Activated CD8-positive, alpha-beta memory T cell treated with anti-CD3 and anti-CD28 coated beads for 1 hour (primary cell): ENCODE measurements around the gene ZNF516.

Experiments used
- DNase-seq, 2 donors: peaks; one replicate each; pipeline ENCODE4 v3.0.0-alpha.2; 2020; ENCODE audit warnings: low read depth in 1 of 2; ENCODE audit errors: extremely low read depth in 1 of 2

ZNF516 gene

GRCh38 chr18:76402026-76402990 lies 92.7 kb downstream of the ZNF516 start:
- no peak for DNase-seq

GRCh38 chr18:76401498-76401897 lies 93.5 kb downstream of the ZNF516 start:
- DNase-seq, result no peak

- no peak for DNase-seq
These were observed 95.2 kb downstream of the ZNF516 start for GRCh38 chr18:76399613-76400391.

DNA sequence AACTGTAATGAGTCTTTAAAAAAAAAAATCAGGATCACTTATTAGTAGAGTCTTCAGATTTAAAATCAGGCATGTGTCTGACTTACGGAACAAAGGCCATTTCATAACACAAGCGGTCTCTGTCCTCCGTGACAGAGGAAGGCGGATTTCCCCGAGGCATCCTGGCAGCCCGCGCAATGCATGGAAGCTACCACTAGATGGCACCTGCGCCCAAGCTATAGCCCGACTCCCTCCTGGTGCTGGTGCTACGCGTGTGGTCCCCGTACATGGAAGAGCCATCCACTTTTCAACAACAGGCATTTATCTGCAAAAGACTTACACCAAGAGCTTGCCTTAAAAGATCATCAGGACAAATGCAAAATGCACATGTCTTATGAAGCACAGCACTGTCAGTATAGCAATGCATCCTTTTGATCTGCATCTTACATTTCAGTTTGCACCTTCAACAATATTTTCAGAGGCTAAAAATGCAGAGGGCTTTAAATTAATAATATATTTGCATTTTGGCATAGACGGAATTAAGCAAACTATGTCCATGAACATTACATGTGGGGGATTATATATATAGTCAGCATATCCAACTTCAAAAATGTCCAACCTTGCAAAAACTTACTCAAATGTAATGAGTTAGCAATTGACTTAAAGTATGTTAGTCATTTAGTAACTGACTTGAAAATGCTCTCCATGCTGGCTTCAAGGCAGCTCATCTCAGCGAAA lies 96.0 kb downstream of the ZNF516 start:
- DNase-seq, result peak; percentile 51 to 63

GRCh38 chr18:76398295-76398694 lies 96.7 kb downstream of the ZNF516 start:
- DNase-seq, result no peak

GRCh38 chr18:76397631-76398030 lies 97.4 kb downstream of the ZNF516 start:
- DNase-seq, result no peak

DNA sequence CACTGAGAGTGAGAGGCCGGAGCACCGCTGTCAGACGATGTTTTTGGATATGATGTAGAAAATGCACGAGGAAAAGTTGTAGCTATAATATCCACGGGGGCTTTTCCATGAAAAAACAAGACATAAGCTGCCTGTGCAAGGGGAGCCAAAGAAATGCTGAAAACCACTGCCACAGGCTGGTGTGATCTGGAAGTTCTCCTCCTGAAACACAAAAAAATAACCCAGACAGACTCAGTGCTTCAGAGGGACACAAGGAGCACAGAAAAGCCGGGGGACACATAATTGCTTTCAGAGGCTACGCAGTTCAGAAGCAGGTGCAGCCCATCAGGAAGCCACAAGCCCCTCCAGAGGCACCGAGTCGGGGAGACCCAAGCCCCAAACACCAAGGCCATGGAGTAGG lies 98.2 kb downstream of the ZNF516 start:
- DNase-seq, result no peak

DNA sequence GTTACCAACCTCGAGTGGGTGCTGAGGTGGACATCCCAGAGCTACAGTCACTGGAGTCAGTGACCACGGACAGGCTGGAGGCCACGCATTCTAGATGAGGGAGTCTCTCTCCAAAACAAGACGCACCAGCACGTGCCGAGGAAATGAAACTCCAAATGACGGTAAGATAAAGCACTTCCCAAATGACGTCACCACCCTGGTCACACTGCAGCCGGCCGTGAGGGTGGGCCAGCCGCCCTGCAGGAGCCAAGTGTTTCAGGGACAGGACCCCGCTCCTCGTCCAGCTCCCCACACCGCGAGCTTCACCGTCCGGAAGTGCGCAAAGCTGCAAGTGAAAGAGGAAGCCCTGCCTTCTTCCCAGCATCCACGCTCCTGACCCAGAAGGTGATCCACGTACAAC lies 99.4 kb downstream of the ZNF516 start:
- DNase-seq, result no peak

DNA sequence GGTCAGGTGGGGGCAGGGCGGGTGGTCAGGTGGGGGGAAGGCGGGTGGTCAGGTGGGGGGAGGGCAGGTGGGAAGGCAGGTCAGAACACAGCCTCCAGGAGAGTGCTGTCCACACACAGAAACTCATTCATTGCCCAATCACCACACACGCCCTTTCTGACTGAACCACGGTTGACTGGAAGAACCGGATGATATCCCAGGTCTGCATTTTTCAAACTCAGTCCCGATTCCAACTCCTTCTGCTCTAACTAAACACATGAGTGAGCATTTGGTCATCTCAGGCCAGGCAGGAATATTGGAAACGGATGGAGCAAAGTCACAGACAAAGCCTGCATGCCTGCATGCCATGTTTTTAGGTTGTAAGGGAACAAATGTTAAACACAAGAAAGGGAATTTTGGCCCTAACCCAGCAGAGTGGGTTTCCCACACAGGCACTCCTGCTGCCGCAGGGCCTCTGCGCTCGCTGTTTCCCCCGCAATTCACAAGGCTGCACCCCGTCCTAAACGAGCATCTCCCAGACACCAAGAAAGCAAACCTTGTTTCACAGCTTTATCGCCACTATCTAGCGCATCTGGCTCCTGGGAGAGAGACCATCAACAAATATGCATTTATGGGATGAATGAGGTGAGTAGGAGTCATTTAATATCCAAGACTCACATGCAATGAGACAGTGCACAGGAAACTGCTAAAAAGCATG lies 100.1 kb downstream of the ZNF516 start:
- DNase-seq, result no peak

- no peak for DNase-seq
These were observed 102.7 kb downstream of the ZNF516 start for GRCh38 chr18:76392349-76392748.

- no peak for DNase-seq
These were observed 103.3 kb downstream of the ZNF516 start for GRCh38 chr18:76391746-76392145.

DNA sequence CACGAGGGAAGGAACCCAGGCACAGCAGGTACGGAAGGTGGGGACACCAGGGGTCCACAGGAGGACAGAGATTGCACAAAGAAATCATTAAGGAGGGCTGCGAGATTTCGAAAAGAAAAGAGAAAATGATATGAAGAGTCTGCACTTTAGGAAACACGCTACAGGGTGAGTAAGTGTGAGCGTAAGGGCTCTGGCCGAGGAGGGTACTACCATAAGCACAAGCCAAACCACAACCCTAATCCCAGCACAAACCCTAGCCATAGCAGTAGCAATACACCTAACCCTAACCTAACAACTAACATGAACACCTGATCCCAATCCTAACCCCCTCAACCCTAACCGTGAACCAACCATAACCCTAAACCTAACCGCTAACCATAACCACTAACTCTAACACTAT lies 104.0 kb downstream of the ZNF516 start:
- DNase-seq, result no peak

- no peak for DNase-seq
These were observed 104.5 kb downstream of the ZNF516 start for GRCh38 chr18:76390452-76391035.

DNA sequence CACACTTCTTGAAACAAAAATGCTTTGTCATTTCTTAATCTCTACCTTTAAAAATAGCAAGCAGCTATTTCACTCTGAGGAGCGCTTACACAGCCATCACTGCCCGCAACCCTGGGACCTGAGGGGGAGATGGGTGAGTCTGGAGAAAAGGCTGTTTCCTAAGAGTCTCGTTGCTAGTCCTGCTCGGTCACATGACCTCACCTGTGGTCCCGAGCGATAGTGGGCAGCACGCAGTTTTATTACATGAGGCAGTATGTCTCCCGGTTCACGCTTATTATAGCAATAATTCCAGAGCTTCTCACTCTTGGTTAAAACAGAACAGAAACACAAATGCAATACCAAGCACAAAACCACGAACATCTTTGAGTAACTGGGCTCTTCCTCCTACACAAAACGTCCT lies 105.3 kb downstream of the ZNF516 start:
- no peak for DNase-seq

DNA sequence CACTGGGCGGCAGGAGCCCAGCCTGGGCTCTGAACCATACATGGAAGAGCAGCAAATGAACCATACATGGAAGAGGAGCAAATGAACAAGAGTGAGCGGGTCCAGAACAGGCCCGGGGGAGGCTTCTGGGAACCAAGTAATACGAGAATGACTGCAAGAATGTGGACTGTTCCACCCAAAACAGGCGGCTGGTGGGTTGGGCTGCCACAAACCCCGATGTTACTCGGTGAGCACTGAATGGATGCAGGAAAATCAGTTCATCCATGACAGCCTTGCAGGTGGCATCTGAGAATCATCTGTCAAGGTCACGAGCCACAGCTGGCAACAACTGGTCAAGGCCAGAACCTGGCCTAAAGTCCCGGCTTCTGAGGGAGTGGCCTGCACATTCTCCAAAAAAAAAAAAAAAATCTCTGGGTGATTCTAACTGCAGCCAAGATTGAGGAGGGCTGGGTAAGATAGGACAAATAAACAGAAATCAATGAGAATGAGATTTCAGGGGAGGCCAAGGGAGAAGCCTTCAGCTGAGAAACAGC lies 106.1 kb downstream of the ZNF516 start:
- DNase-seq, result no peak

DNA sequence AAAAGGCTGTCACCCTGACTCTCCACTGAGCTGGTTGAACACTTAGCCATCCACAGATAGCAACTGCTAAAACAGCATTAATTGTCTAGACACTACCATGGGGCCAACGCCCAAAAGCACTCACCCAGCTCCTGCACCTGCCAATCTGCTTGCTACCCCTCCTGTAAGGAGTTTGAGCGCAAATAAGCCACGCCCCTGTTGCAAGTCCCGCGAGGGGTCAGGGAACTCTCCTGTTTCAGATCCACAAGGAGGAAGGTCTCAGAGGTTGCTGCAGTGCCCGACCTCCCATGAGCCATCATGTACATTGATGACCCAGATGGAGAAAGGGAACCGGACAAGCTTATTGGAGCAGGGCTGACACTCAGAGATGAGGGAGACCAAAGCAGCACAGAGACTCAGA lies 106.8 kb downstream of the ZNF516 start:
- no peak for DNase-seq

GRCh38 chr18:76387608-76388007 lies 107.4 kb downstream of the ZNF516 start:
- DNase-seq, result no peak

DNA sequence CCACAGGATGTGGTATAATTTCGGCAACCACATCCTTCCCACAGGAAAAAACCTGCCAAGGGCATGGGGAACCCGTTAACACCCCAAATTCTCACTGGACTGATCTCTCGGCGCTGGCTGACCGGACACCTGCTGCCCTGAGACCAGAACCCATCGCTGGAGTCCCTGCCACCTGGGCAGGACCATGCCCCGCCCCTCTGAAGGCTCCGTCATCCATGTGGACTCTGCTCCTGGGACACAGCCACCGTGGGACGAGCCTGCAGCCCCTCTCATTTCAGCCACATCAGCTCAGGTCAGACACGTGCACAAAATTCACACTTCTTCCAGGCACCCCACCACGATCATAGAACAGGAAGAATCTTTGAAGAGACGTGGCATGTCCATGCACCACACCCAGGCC lies 108.2 kb downstream of the ZNF516 start:
- no peak for DNase-seq

- no peak for DNase-seq
These were observed 109.0 kb downstream of the ZNF516 start for GRCh38 chr18:76386071-76386470.

- DNase-seq, result no peak
These were observed 109.4 kb downstream of the ZNF516 start for GRCh38 chr18:76385681-76385975.
